ENCODE data around the gene GRAMD2B. TPM values are rescaled to one million over a fixed set of nuclear protein-coding genes. Genes with fewer than 3 reads are reported as not detected.
A peak's percentile ranks its signal among the peaks of the same experiment; 100 is the strongest.

GRAMD2B gene
- total RNA-seq, 1 donor from 2014 or later = 32.1 TPM

GRCh38 chr5:126499278-126499677 lies 76.1 kb downstream of the GRAMD2B start:
- no peak overlapping the region for H3K27ac Mint-ChIP-seq
- H3K36me3 Mint-ChIP-seq (ENCODE audit: insufficient read depth) = peaks cover 1% of the 10 kb centered on the region
- no peaks in the 10 kb centered on the region for H3K9me3 Mint-ChIP-seq (ENCODE audit: low read depth)
- H3K4me3 Mint-ChIP-seq (ENCODE audit: low read depth) = no peak overlapping the region
- TF ChIP-seq CTCF (IDR thresholded peaks at IDR 0.05; ENCODE audit: unreplicated experiment) = no peak
- DNase-seq (ENCODE audit: low spot score, unreplicated experiment) = no peak
- peaks cover 4% of the 10 kb centered on the region for H3K4me1 Mint-ChIP-seq (ENCODE audit: low read depth)
- peaks cover 3% of the 10 kb centered on the region for H3K27me3 Mint-ChIP-seq

DNA sequence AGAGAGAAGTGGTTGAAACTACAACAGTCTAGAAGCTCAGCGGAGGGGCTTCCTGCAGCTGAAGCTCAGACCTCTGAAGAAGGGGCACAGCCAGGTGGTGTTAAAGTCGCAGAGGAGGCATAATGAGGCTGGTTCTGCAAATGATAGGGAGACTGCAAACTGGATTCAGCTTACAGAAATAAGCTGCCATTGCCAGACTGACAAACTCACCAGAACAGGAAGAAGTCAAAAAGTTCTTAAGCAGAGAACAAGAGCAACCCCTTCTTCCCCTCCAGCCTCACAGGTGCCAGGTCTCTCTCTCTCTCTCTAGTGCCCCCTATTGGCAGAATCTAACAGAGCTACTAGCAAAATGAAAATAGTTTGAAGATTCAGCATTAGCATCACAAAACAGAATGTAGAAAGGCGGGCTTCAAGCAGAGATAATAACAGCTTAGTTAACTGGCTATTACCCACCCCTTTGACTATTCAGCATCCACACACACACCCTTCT lies 76.7 kb downstream of the GRAMD2B start:
- no peak for DNase-seq (ENCODE audit: low spot score, unreplicated experiment)
- no peak overlapping the region for H3K4me3 Mint-ChIP-seq (ENCODE audit: low read depth)
- no peak overlapping the region for H3K27ac Mint-ChIP-seq
- peak; percentile 57 for TF ChIP-seq CTCF (IDR thresholded peaks at IDR 0.05; ENCODE audit: unreplicated experiment)
- peaks cover 3% of the 10 kb centered on the region for H3K27me3 Mint-ChIP-seq
- H3K4me1 Mint-ChIP-seq (ENCODE audit: low read depth) = peaks cover 4% of the 10 kb centered on the region
- no peaks in the 10 kb centered on the region for H3K9me3 Mint-ChIP-seq (ENCODE audit: low read depth)
- H3K36me3 Mint-ChIP-seq (ENCODE audit: insufficient read depth) = no peaks in the 10 kb centered on the region

DNA sequence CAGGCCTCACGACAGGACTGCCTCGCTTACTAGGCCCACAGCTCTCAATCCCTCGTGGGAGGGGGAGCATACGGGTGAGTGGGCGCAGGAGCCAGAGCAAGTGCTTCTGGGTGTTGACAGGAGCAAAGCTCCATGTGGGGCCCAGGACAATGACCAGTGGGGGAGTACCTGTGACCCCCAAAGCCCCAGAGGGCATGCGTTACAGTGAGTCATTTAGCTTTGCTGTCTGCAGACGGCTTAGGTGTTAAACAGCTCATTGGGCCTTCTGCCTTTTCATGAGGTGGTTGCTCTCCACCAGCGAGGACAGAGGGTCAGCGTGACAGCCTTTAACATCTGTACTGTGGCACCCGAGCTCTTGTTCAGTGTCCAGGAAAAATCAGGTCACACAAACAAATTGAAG lies 78.2 kb downstream of the GRAMD2B start:
- H3K9me3 Mint-ChIP-seq (ENCODE audit: low read depth) = no peaks in the 10 kb centered on the region
- no peak overlapping the region for H3K27ac Mint-ChIP-seq
- H3K27me3 Mint-ChIP-seq = peaks cover 3% of the 10 kb centered on the region
- peaks cover 4% of the 10 kb centered on the region for H3K4me1 Mint-ChIP-seq (ENCODE audit: low read depth)
- DNase-seq (ENCODE audit: low spot score, unreplicated experiment) = no peak
- H3K36me3 Mint-ChIP-seq (ENCODE audit: insufficient read depth) = no peaks in the 10 kb centered on the region
- no peak overlapping the region for H3K4me3 Mint-ChIP-seq (ENCODE audit: low read depth)
- TF ChIP-seq CTCF (IDR thresholded peaks at IDR 0.05; ENCODE audit: unreplicated experiment) = no peak

DNA sequence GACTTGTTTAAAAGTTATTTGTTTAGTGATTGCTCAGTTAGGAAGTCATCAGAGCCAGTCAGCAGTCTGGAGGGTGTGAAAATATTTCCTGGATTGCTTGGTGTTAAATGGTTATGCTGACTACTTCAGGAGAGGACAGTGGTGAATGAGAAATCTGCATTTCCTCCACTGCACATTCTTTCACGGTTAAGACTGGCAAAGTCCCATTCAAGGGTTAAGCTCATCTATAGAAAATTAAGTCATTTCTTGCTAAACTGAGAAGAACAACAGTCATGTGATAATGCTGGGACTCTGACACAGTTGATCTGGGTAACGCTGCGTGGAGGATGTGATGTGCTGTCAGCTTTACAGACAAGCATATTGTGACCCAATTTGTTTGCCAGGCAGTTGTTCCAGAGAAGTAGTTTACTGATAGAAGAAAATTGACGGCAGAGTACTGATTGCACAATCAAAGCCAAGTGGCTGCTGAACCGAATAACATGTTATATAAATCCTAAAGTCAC lies 80.4 kb downstream of the GRAMD2B start:
- TF ChIP-seq CTCF (IDR thresholded peaks at IDR 0.05; ENCODE audit: unreplicated experiment) = no peak
- H3K4me1 Mint-ChIP-seq (ENCODE audit: low read depth) = peaks cover 4% of the 10 kb centered on the region

GRCh38 chr5:126506079-126506478 lies 82.9 kb downstream of the GRAMD2B start:
- H3K27ac Mint-ChIP-seq = no peak overlapping the region
- H3K27me3 Mint-ChIP-seq = peaks cover 3% of the 10 kb centered on the region
- H3K4me3 Mint-ChIP-seq (ENCODE audit: low read depth) = no peak overlapping the region
- H3K4me1 Mint-ChIP-seq (ENCODE audit: low read depth) = peaks cover 4% of the 10 kb centered on the region
- no peaks in the 10 kb centered on the region for H3K36me3 Mint-ChIP-seq (ENCODE audit: insufficient read depth)
- DNase-seq (ENCODE audit: low spot score, unreplicated experiment) = no peak
- no peak for TF ChIP-seq CTCF (IDR thresholded peaks at IDR 0.05; ENCODE audit: unreplicated experiment)
- H3K9me3 Mint-ChIP-seq (ENCODE audit: low read depth) = no peaks in the 10 kb centered on the region

More for the DNA sequence above, 80.4 kb downstream of the GRAMD2B start:
- Mint-ChIP-seq H3K27me3 (peaks cover 3% of the 10 kb centered on the region), H3K9me3 (ENCODE audit: low read depth) (no peaks in the 10 kb centered on the region), H3K4me3 (ENCODE audit: low read depth) (no peak overlapping the region), H3K27ac (no peak overlapping the region), H3K36me3 (ENCODE audit: insufficient read depth) (no peaks in the 10 kb centered on the region)
- no peak for DNase-seq (ENCODE audit: low spot score, unreplicated experiment)
